ENCODE results near the gene SCN5A.

DNA sequence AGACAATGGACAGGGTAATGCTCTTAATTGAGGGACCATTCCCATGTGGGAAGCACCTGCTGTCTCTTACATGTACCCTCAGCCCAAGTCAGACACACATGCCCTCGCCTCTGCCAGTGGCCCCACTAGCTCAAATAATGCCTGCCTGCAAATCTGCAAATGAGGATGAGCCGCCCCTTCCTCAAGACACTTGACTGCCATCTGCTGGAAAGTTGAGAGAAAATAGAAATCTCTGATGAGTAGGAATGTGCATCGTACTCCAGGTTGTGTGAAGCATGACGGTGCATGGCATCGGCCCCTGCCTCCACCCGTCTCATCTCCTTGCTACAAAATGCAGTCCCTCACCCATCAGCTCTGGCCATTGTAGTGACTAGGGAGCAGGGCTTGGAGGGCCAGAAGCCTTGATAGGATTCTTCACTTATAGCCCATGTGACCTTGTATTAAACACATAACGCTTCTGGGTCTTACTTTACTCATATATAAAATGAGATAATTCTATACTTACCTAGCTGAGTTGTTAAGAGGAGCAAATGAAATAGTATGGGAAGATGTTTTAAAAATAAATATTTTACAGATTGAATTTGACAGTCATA is 6.3 kb upstream of the SCN5A start:
- TF ChIP-seq, protein P1, sequence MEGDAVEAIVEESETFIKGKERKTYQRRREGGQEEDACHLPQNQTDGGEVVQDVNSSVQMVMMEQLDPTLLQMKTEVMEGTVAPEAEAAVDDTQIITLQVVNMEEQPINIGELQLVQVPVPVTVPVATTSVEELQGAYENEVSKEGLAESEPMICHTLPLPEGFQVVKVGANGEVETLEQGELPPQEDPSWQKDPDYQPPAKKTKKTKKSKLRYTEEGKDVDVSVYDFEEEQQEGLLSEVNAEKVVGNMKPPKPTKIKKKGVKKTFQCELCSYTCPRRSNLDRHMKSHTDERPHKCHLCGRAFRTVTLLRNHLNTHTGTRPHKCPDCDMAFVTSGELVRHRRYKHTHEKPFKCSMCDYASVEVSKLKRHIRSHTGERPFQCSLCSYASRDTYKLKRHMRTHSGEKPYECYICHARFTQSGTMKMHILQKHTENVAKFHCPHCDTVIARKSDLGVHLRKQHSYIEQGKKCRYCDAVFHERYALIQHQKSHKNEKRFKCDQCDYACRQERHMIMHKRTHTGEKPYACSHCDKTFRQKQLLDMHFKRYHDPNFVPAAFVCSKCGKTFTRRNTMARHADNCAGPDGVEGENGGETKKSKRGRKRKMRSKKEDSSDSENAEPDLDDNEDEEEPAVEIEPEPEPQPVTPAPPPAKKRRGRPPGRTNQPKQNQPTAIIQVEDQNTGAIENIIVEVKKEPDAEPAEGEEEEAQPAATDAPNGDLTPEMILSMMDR (IDR thresholded peaks at IDR 0.05) = peak; percentile 29 to 56 (median 44)
- no peak for TF ChIP-seq POLR2A (IDR thresholded peaks at IDR 0.05)
